K562 (cell line): Measurements from ENCODE around the gene CELF4. TPM values are rescaled to one million over a fixed set of nuclear protein-coding genes. Genes with fewer than 3 reads are reported as not detected.

ENCODE experiments used
- CBX1 ChIP-seq: sonication (generic); IDR thresholded peaks from 2 replicates; pipeline ENCODE4 v1.6.1; 2016; ENCODE audit warnings: antibody characterized with exemption, low read depth, mild to moderate bottlenecking
- E2F5 ChIP-seq: sonication (generic); formaldehyde crosslinking; IDR thresholded peaks from 2 replicates; pipeline ENCODE4 v1.8.0; 2022; ENCODE audit warnings: mild to moderate bottlenecking, missing genetic modification reagents
- FOXK2 ChIP-seq, 2 experiments: fragments of 450-650 bp; IDR thresholded peaks in 1 of 2; conservative IDR thresholded peaks in 1 of 2; 2 replicates each; pipeline ENCODE4 v1.6.1; 2016; ENCODE audit warnings: low read depth in 2 of 2, mild to moderate bottlenecking in 1 of 2
- GATAD2A ChIP-seq: fragments of 450-650 bp; IDR thresholded peaks from 2 replicates; pipeline ENCODE4 v1.6.1; 2017
- GATAD2B ChIP-seq: fragments of 450-650 bp; IDR thresholded peaks from 2 replicates; pipeline ENCODE4 v1.6.1; 2017; ENCODE audit warnings: mild to moderate bottlenecking, borderline replicate concordance
- MEIS2 ChIP-seq: fragments of 450-650 bp; IDR thresholded peaks from 2 replicates; pipeline ENCODE4 v1.6.1; 2014; ENCODE audit warnings: mild to moderate bottlenecking; ENCODE audit not compliant: partially characterized antibody
- NFYB ChIP-seq: IDR thresholded peaks from 2 replicates; pipeline ENCODE4 v1.6.1; 2011; ENCODE audit warnings: mild to moderate bottlenecking, moderate library complexity; ENCODE audit not compliant: insufficient read length; ENCODE audit errors: extremely low read depth
- NKRF ChIP-seq: fragments of 450-650 bp; IDR thresholded peaks from 2 replicates; pipeline ENCODE4 v1.6.1; 2016; ENCODE audit warnings: borderline replicate concordance
- RFX5 ChIP-seq: IDR thresholded peaks from 2 replicates; pipeline ENCODE4 v1.6.1; 2011; ENCODE audit warnings: low read depth, mild to moderate bottlenecking, improper control_type of control experiment, low read length
- SAFB ChIP-seq: fragments of 200-400 bp; formaldehyde crosslinking; IDR thresholded peaks from 2 replicates; pipeline ENCODE4 v1.6.1; 2017; ENCODE audit warnings: low read depth, low read length, borderline replicate concordance
- SMC3 ChIP-seq: conservative IDR thresholded peaks from 2 replicates; pipeline ENCODE4 v1.6.1; 2011; ENCODE audit warnings: low read depth, low read length, improper control_type of control experiment; ENCODE audit not compliant: insufficient read depth
- TFAP4 ChIP-seq: sonication (generic); formaldehyde crosslinking; IDR thresholded peaks from 2 replicates; pipeline ENCODE4 v1.8.0; 2022; ENCODE audit warnings: missing genetic modification reagents, mild to moderate bottlenecking, moderate library complexity, borderline replicate concordance
- ZNF253 ChIP-seq: fragments of 250-450 bp; sonication (Bioruptor Pico); conservative IDR thresholded peaks from 2 replicates; pipeline ENCODE4 v1.6.1; 2021; ENCODE audit warnings: mild to moderate bottlenecking
- ZNF395 ChIP-seq: fragments of 200-800 bp; sonication (Bioruptor generic); IDR thresholded peaks from 2 replicates; pipeline ENCODE4 v1.6.1; 2017; ENCODE audit warnings: missing genetic modification characterization, missing compliant biosample characterization
- ZNF444 ChIP-seq: fragments of 250-450 bp; sonication (Bioruptor Pico); IDR thresholded peaks from 2 replicates; pipeline ENCODE4 v1.4.0; 2020; ENCODE audit warnings: mild to moderate bottlenecking, moderate library complexity
- polyA plus RNA-seq, 8 experiments: library from polyadenylated mRNA; depleted of rRNA in 4 of 8; stranded (reverse) in 5 of 8; unstranded in 3 of 8; fragments of >200 nt; fragmentation: Nextera tagmentation in 2 of 8; fragmentation: Illumina TruSeq in 1 of 8; extraction: Ambion mirVana in 2 of 8; extraction: Trizol in 1 of 8; gene quantifications; 2 replicates each; pipeline versions ENCODE4 v1.2.1 to v1.2.3, GENCODE V29; 2011 to 2014; ENCODE audit warnings: inconsistent platforms in 1 of 8, missing spikeins in 1 of 8
- total RNA-seq, 7 experiments: library from RNA; depleted of rRNA in 6 of 7; stranded (reverse); fragments of >200 nt in 6 of 7; fragmentation: Illumina TruSeq in 2 of 7; extraction: Trizol in 2 of 7; gene quantifications; 2 replicates each; pipeline versions ENCODE4 v1.2.1 to v1.2.3, GENCODE V29; 2011 to 2021; ENCODE audit warnings: low replicate concordance in 1 of 7

The CELF4 gene
- total and polyA plus RNA-seq, 9 of the 15 experiments (the other 6 are each of a cell fraction or from before 2014, with no cell fraction given) = 0.04 to 0.24 (median 0.07) TPM; not detected in 3

- no peak for TF ChIP-seq ZNF395 (CRISPR knock-in tag)
- no peak for TF ChIP-seq CBX1
- TF ChIP-seq FOXK2 (conservative IDR thresholded peaks at IDR 0.05 in 1 of 2, IDR thresholded peaks at IDR 0.05 in 1 of 2; ENCODE audit: low read depth in 2 of 2) = no peak
- TF ChIP-seq MEIS2 = no peak
- no peak for TF ChIP-seq E2F5 (CRISPR knock-in tag)
- no peak for TF ChIP-seq GATAD2B
- TF ChIP-seq NFYB = no peak
- TF ChIP-seq NKRF = no peak
- TF ChIP-seq SAFB = no peak
- TF ChIP-seq ZNF444 (CRISPR knock-in tag) = no peak
- no peak for TF ChIP-seq ZNF253 (CRISPR knock-in tag)
- no peak for TF ChIP-seq RFX5
- peak; percentile 46; the same call in 1 of the 2 replicates for TF ChIP-seq TFAP4 (CRISPR knock-in tag)
- no peak for TF ChIP-seq GATAD2A
- TF ChIP-seq SMC3 = no peak
Measured at GRCh38 chr18:37299471-37300304, 265.9 kb downstream of the CELF4 start (continued).
